K562 (cell line): ENCODE measurements around the gene TACC3. TPM values are rescaled to one million over a fixed set of nuclear protein-coding genes. Genes with fewer than 3 reads are reported as not detected.
A peak's percentile ranks its signal among the peaks of the same experiment; 100 is the strongest.

Experiments used
- ATAC-seq: fragments of 200-7000 bp; cut with Tn5 transposase; 3 replicates; pipeline ENCODE4 v1.9.1; 2020; ENCODE audit warnings: moderate library complexity
- BruUV-seq: library from RNA; stranded (reverse); fragments of 400-500 nt; replicated peaks from 2 replicates; lab custom pipeline; 2021; lab: Mats Ljungman, UMichigan
- CTCF ChIA-PET: fragments of 300-600 bp; formaldehyde crosslinking; extraction: SDS; loops from one replicate; lab custom pipeline; 2021; ENCODE audit warnings: low intra/inter-chr PET ratio; lab: Yijun Ruan, JAX
- POLR2A ChIA-PET: fragments of 300-600, 350-650 bp; sonication (Branson Sonifier 250); formaldehyde crosslinking; extraction: SDS; loops from one replicate; lab custom pipeline; 2021; ENCODE audit warnings: antibody characterized with exemption, inconsistent platforms; lab: Yijun Ruan, JAX
- DNase-seq, 4 experiments: peaks; one replicate each; pipeline versions ENCODE4 v3.0.0 to v3.0.0-alpha.2; 2011 to 2018; ENCODE audit warnings: low spot score in 3 of 4, mixed read lengths in 3 of 4; ENCODE audit errors: extremely low read depth in 1 of 4
- FAIRE-seq: peaks from 2 replicates; lab custom pipeline; 2011; peaks lifted over from hg19 to GRCh38; lab: Jason Lieb, UNC
- H2AFZ ChIP-seq: 2 replicates; pipeline ENCODE4 v1.6.0; 2011; ENCODE audit warnings: low read depth, low read length, control low read depth, inconsistent platforms
- H3K27ac ChIP-seq: fragments of 200-600 bp; 3 replicates; pipeline ENCODE4 v1.8.0; 2011; ENCODE audit warnings: low read depth, mild to moderate bottlenecking, control low read depth, inconsistent platforms, low read length, moderate library complexity, mixed read lengths; ENCODE audit errors: extremely low read depth
- H3K27me3 ChIP-seq, 2 experiments: fragments of 300-600 bp in 1 of 2; 2 replicates in 1 of 2; 3 replicates in 1 of 2; pipeline versions ENCODE4 v1.6.0 to v1.8.0; 2011; ENCODE audit warnings: inconsistent platforms in 2 of 2, low read length in 2 of 2, mild to moderate bottlenecking in 1 of 2, mixed read lengths in 1 of 2, moderate library complexity in 1 of 2; ENCODE audit not compliant: control insufficient read depth in 2 of 2, insufficient read depth in 2 of 2
- H3K36me3 ChIP-seq: fragments of 300-600 bp; 3 replicates; pipeline ENCODE4 v1.8.0; 2011; ENCODE audit warnings: mild to moderate bottlenecking, low read length, inconsistent platforms; ENCODE audit not compliant: control insufficient read depth, insufficient read depth
- H3K4me1 ChIP-seq, 2 experiments: fragments of 200-600 bp in 1 of 2; replicated peaks in 1 of 2; 2 replicates in 1 of 2; 3 replicates in 1 of 2; pipeline versions ENCODE4 v1.5.1 to v1.8.0; 2011; ENCODE audit warnings: inconsistent platforms in 2 of 2, low read length in 2 of 2, mild to moderate bottlenecking in 1 of 2, mixed read lengths in 1 of 2, moderate library complexity in 1 of 2; ENCODE audit not compliant: control insufficient read depth in 2 of 2, insufficient read depth in 2 of 2
- H3K4me2 ChIP-seq: 2 replicates; pipeline ENCODE4 v1.6.1; 2011; ENCODE audit warnings: low read length, control low read depth, inconsistent platforms, mixed read lengths; ENCODE audit not compliant: insufficient read depth
- H3K4me3 ChIP-seq: fragments of 200-600 bp; sonication (generic), shearing (Covaris generic); 2 replicates; pipeline ENCODE4 v1.5.1; 2016; ENCODE audit warnings: control low read depth, inconsistent platforms
- H3K79me2 ChIP-seq: fragments of 200-600 bp; 3 replicates; pipeline ENCODE4 v1.8.0; 2011; ENCODE audit warnings: low read length, inconsistent platforms; ENCODE audit not compliant: control insufficient read depth, insufficient read depth
- H3K9ac ChIP-seq, 2 experiments: 2 replicates each; pipeline versions ENCODE4 v1.6.0 to v1.6.1; 2011; ENCODE audit warnings: low read depth in 2 of 2, low read length in 2 of 2, control low read depth in 1 of 2, inconsistent platforms in 1 of 2, mild to moderate bottlenecking in 1 of 2, mixed read lengths in 1 of 2; ENCODE audit not compliant: insufficient read depth in 1 of 2
- H3K9me1 ChIP-seq: one replicate; pipeline ENCODE4 v1.6.0; 2011; ENCODE audit warnings: inconsistent platforms, mild to moderate bottlenecking, low read length, moderate library complexity; ENCODE audit not compliant: control insufficient read depth, insufficient read depth
- H3K9me3 ChIP-seq: replicated peaks from 2 replicates; pipeline ENCODE4 v1.5.1; 2011; ENCODE audit warnings: low read depth, low read length, inconsistent platforms; ENCODE audit not compliant: control insufficient read depth, insufficient read depth
- H4K20me1 ChIP-seq: replicated peaks from 2 replicates; pipeline ENCODE4 v1.6.1; 2011; ENCODE audit warnings: low read length, inconsistent platforms, mixed read lengths; ENCODE audit not compliant: control insufficient read depth, insufficient read depth
- TFAP4 ChIP-seq: sonication (generic); formaldehyde crosslinking; IDR thresholded peaks from 2 replicates; pipeline ENCODE4 v1.8.0; 2022; ENCODE audit warnings: missing genetic modification reagents, mild to moderate bottlenecking, moderate library complexity, borderline replicate concordance
- ZBTB7A ChIP-seq: IDR thresholded peaks from 2 replicates; pipeline ENCODE4 v1.6.1; 2011; ENCODE audit warnings: low read depth, mild to moderate bottlenecking, low read length, moderate library complexity, borderline replicate concordance; ENCODE audit not compliant: control insufficient read depth
- ZSCAN32 ChIP-seq: fragments of 450-650 bp; formaldehyde crosslinking; IDR thresholded peaks from 2 replicates; pipeline ENCODE4 v1.4.0; 2020; ENCODE audit warnings: mild to moderate bottlenecking, moderate library complexity
- WGBS: fragments of 100-300 bp; shearing (Covaris generic); methylation state at CpG from one replicate; pipeline ENCODE4 v1.1.6; 2016; ENCODE audit warnings: low coverage, mixed read lengths; ENCODE audit not compliant: insufficient coverage; ENCODE audit errors: missing lambda C conversion rate; 5-methylcytosine and 5-hydroxymethylcytosine counted together
- in situ Hi-C: fragments of 300-500 bp; cut with MboI; formaldehyde crosslinking; loops from 4 replicates; pipeline ENCODE4 v1.15.0; 2018; ENCODE audit warnings: inconsistent platforms, mixed read lengths
- intact Hi-C: fragments of 100-400 bp; cut with micrococcal nuclease; formaldehyde crosslinking; loops from 2 replicates; pipeline ENCODE4 v1.14.2; 2022
- polyA plus RNA-seq, 8 experiments: library from polyadenylated mRNA; depleted of rRNA in 4 of 8; stranded (reverse) in 5 of 8; unstranded in 3 of 8; fragments of >200 nt; fragmentation: Nextera tagmentation in 2 of 8; fragmentation: Illumina TruSeq in 1 of 8; extraction: Ambion mirVana in 2 of 8; extraction: Trizol in 1 of 8; gene quantifications; 2 replicates each; pipeline versions ENCODE4 v1.2.1 to v1.2.3, GENCODE V29; 2011 to 2014; ENCODE audit warnings: inconsistent platforms in 1 of 8, missing spikeins in 1 of 8
- total RNA-seq, 7 experiments: library from RNA; depleted of rRNA in 6 of 7; stranded (reverse); fragments of >200 nt in 6 of 7; fragmentation: Illumina TruSeq in 2 of 7; extraction: Trizol in 2 of 7; gene quantifications; 2 replicates each; pipeline versions ENCODE4 v1.2.1 to v1.2.3, GENCODE V29; 2011 to 2021; ENCODE audit warnings: low replicate concordance in 1 of 7
- TF ChIP-seq, protein P1 (sequence below): fragments of 250-450 bp; sonication (Bioruptor Pico); IDR thresholded peaks from 2 replicates; pipeline ENCODE4 v1.9.0; 2021; ENCODE audit warnings: mild to moderate bottlenecking, inconsistent platforms
- TF ChIP-seq, protein P2 (sequence below), 2 experiments: fragments of 200-800 bp in 1 of 2; sonication (Bioruptor generic) in 1 of 2; sonication (generic) in 1 of 2; formaldehyde crosslinking in 1 of 2; IDR thresholded peaks in 1 of 2; conservative IDR thresholded peaks in 1 of 2; 2 replicates each; pipeline versions ENCODE4 v1.5.0 to v1.6.1; 2016 to 2020; ENCODE audit warnings: missing compliant biosample characterization in 1 of 2, missing genetic modification characterization in 1 of 2, missing genetic modification reagents in 1 of 2

The TACC3 gene
- total and polyA plus RNA-seq, 9 of the 15 experiments (the other 6 are each of a cell fraction or from before 2014, with no cell fraction given) = 1.9 to 122 (median 55.6) TPM

- WGBS = 32% methylated on average over 17 of the region's 41 CpGs
- Histone ChIP-seq H3K9ac (peak overlapping the region in 1 of 2 experiments; percentile 66; a peak in 2 of 4 replicates), H3K79me2 (no peaks in the 10 kb centered on the region), H3K27me3 (no peaks in the 10 kb centered on the region), H3K4me1 (peaks cover 2 to 86% of the 10 kb centered on the region in 2 experiments; a peak in 3 of 5 replicates), H3K36me3 (no peaks in the 10 kb centered on the region), H3K27ac (no peak overlapping the region), H3K4me2 (no peak overlapping the region), H3K9me1 (no peaks in the 10 kb centered on the region), H2AFZ (no peak overlapping the region), H3K4me3 (0 out of 2 replicates have a peak overlapping the region, but pooled peaks have one; percentile 18), H3K9me3 (no peaks in the 10 kb centered on the region), H4K20me1 (0 out of 2 replicates have a peak, but pooled peaks cover 3% of the 10 kb centered on the region)
- ChIA-PET CTCF (no interaction called here), POLR2A (no interaction called here)
- DNase-seq (peak in 2 of 4 experiments; percentile 45 to 50), ATAC-seq (no peak), FAIRE-seq (no peak)
- BruUV-seq = no TSS peak
- TF ChIP-seq ZSCAN32 (no peak), ZBTB7A (peak; percentile 25; the same call in 1 of the 2 replicates), TFAP4 (CRISPR knock-in tag) (peak; percentile 32; the same call in 1 of the 2 replicates)
- TF ChIP-seq, protein P1, sequence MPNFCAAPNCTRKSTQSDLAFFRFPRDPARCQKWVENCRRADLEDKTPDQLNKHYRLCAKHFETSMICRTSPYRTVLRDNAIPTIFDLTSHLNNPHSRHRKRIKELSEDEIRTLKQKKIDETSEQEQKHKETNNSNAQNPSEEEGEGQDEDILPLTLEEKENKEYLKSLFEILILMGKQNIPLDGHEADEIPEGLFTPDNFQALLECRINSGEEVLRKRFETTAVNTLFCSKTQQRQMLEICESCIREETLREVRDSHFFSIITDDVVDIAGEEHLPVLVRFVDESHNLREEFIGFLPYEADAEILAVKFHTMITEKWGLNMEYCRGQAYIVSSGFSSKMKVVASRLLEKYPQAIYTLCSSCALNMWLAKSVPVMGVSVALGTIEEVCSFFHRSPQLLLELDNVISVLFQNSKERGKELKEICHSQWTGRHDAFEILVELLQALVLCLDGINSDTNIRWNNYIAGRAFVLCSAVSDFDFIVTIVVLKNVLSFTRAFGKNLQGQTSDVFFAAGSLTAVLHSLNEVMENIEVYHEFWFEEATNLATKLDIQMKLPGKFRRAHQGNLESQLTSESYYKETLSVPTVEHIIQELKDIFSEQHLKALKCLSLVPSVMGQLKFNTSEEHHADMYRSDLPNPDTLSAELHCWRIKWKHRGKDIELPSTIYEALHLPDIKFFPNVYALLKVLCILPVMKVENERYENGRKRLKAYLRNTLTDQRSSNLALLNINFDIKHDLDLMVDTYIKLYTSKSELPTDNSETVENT (CRISPR knock-in tag) = peak; percentile 7; the same call in 1 of the 2 replicates
- TF ChIP-seq, protein P2, sequence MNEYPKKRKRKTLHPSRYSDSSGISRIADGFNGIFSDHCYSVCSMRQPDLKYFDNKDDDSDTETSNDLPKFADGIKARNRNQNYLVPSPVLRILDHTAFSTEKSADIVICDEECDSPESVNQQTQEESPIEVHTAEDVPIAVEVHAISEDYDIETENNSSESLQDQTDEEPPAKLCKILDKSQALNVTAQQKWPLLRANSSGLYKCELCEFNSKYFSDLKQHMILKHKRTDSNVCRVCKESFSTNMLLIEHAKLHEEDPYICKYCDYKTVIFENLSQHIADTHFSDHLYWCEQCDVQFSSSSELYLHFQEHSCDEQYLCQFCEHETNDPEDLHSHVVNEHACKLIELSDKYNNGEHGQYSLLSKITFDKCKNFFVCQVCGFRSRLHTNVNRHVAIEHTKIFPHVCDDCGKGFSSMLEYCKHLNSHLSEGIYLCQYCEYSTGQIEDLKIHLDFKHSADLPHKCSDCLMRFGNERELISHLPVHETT (CRISPR knock-in tag; conservative IDR thresholded peaks at IDR 0.05 in 1 of 2, IDR thresholded peaks at IDR 0.05 in 1 of 2) = no peak
- intact Hi-C loops = no loop called here
- in situ Hi-C loops = no loop called here
Measured at GRCh38 chr4:1766106-1767060, 45.1 kb downstream of the TACC3 start.
